ENCODE measurements around the gene RAP2B. TPM values are rescaled to one million over a fixed set of nuclear protein-coding genes. Genes with fewer than 3 reads are reported as not detected.
A peak's percentile ranks its signal among the peaks of the same experiment; 100 is the strongest.

Gene RAP2B
- total and polyA plus RNA-seq, 10 donors: 5.3 to 31.0 (median 25.2) TPM

DNA sequence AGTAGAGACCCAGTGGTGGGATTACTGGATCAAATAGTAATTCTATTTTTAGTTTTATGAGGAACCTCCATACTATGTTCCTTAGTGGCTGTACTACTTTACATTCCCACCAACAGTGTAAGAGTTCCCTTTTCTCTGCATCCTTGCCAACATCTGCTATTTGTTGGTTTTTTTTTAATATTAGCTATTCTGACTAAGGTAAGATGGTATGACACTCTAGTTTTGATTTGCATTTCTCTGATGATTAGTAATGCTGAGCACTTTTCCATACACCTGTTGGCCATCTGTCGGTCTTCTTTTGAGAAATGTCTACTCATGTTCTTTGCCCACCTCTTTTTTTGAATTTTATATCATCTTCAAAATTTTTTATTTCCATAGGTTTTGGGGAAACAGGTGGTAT, 34.2 kb upstream of the RAP2B start:
- 82 to 92% (median 87%) methylated on average over 1 of the region's 1 CpG for WGBS, 5 donors
- Histone ChIP-seq H3K27me3 (replicated peaks in 1 of 7) (no peaks in the 10 kb centered on the region), H3K4me3 (no peak overlapping the region), H3K27ac (no peak overlapping the region), H3K36me3 (no peaks in the 10 kb centered on the region), H3K9me3 (peaks cover 0 to 13% (median 0%) of the 10 kb centered on the region in 8 donors), H3K4me1 (no peaks in the 10 kb centered on the region)
- TF ChIP-seq, protein P1, sequence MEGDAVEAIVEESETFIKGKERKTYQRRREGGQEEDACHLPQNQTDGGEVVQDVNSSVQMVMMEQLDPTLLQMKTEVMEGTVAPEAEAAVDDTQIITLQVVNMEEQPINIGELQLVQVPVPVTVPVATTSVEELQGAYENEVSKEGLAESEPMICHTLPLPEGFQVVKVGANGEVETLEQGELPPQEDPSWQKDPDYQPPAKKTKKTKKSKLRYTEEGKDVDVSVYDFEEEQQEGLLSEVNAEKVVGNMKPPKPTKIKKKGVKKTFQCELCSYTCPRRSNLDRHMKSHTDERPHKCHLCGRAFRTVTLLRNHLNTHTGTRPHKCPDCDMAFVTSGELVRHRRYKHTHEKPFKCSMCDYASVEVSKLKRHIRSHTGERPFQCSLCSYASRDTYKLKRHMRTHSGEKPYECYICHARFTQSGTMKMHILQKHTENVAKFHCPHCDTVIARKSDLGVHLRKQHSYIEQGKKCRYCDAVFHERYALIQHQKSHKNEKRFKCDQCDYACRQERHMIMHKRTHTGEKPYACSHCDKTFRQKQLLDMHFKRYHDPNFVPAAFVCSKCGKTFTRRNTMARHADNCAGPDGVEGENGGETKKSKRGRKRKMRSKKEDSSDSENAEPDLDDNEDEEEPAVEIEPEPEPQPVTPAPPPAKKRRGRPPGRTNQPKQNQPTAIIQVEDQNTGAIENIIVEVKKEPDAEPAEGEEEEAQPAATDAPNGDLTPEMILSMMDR (IDR thresholded peaks at IDR 0.05 in 8 of 11, conservative IDR thresholded peaks at IDR 0.05 in 3 of 11): no peak
- TF ChIP-seq POLR2AphosphoS5 (IDR thresholded peaks at IDR 0.05) (no peak), POLR2A (IDR thresholded peaks at IDR 0.05) (no peak)
- intact Hi-C loops (cut with DNase I; ENCODE audit: low total_unique reads): no loop called here
- DNase-seq: no peak

DNA sequence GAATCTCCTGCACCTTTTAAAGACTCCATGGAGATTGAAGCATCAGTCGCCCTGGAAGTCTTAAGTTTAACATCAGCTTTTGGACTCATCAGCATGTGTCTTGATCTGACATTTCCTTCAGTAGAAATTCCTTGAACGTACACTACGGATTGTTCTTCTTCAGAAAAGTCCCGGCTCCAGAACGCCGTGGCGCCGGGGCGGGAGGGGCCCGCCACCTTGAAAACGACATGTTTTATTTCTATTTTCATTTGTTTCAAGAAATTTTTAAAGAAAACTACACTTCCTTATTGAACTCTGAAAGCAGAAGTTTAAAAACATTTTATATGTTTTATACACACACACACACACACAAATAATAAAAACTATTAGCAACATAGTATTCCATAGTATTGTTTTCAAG, 32.6 kb upstream of the RAP2B start:
- no peak overlapping the region for H3K27ac ChIP-seq
- H3K4me3 ChIP-seq: no peak overlapping the region
- no peaks in the 10 kb centered on the region for H3K36me3 ChIP-seq
- DNase-seq: no peak
- intact Hi-C loops (cut with DNase I; ENCODE audit: low total_unique reads): no loop called here
- peaks cover 0 to 8% (median 0%) of the 10 kb centered on the region in 8 donors for H3K9me3 ChIP-seq
- no peaks in the 10 kb centered on the region for H3K4me1 ChIP-seq
- 85 to 92% (median 87%) methylated on average over 11 of the region's 11 CpGs for WGBS, 5 donors
- TF ChIP-seq, protein P1 (IDR thresholded peaks at IDR 0.05 in 8 of 11, conservative IDR thresholded peaks at IDR 0.05 in 3 of 11): no peak
- no peak for TF ChIP-seq POLR2AphosphoS5 (IDR thresholded peaks at IDR 0.05)
- no peak for TF ChIP-seq POLR2A (IDR thresholded peaks at IDR 0.05)
- no peaks in the 10 kb centered on the region for H3K27me3 ChIP-seq (replicated peaks in 1 of 7)

DNA sequence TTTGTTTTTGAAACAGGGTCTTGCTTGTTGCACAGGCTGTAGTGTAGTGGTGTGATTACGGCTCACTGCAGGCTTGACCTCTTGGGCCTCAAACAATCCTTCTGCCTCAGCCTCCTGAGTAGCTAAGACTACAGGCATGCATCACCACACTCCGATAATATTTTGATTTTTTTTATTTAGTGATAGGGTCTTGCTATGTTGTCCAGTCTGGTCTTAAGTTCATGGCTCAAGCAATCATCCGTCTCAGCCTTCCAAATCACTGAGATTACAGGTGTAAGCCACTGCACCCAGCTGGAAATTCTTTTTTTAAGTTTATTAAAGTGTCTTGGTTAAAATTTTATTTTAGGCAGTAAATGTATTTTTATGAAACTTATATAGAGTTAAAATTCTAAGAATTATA, 32.2 kb upstream of the RAP2B start:
- Histone ChIP-seq H3K4me3 (no peak overlapping the region), H3K27me3 (replicated peaks in 1 of 7) (no peaks in the 10 kb centered on the region), H3K4me1 (no peaks in the 10 kb centered on the region), H3K36me3 (no peaks in the 10 kb centered on the region), H3K27ac (peak overlapping the region in 2 of 8 donors; percentile 53 to 65), H3K9me3 (peaks cover 0 to 3% (median 0%) of the 10 kb centered on the region in 8 donors)
- 93 to 97% (median 95%) methylated on average over 3 of the region's 3 CpGs for WGBS, 5 donors
- DNase-seq: no peak
- no peak for TF ChIP-seq POLR2A (IDR thresholded peaks at IDR 0.05)
- no peak for TF ChIP-seq POLR2AphosphoS5 (IDR thresholded peaks at IDR 0.05)
- TF ChIP-seq, protein P1 (IDR thresholded peaks at IDR 0.05 in 8 of 11, conservative IDR thresholded peaks at IDR 0.05 in 3 of 11): no peak
- intact Hi-C loops (cut with DNase I; ENCODE audit: low total_unique reads): no loop called here

DNA sequence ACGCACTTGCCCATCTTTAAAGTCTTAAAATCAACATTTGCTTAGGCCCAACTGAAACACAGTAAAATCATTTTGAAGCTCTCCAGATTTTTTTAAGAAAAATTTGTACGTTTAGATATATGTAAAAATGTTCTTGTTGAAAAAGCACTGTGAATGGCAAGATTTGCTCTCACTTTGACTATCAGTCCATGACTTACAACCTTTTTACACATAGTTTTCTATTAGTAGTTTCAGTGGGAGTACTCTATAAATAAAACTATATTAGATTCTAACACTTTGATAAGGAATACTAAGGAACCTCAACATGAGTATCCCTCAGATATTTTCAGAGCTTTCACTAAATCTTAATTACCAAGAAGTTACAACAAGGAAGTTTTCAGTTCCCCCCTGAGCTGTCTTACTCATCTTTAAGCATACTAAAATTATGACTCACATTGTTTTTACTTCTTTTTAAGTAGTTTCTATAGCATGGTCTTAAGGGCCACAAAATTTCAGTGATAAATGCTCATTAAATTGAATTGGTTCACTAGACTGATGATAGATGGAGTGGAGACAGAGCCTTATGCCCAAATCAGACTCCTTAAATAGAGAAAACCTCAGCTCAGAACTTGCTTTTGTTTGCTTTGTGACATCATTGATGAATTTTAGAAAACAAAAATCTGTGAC, 31.6 kb upstream of the RAP2B start:
- H3K9me3 ChIP-seq: no peaks in the 10 kb centered on the region
- no peaks in the 10 kb centered on the region for H3K36me3 ChIP-seq
- TF ChIP-seq POLR2AphosphoS5 (IDR thresholded peaks at IDR 0.05) (no peak), POLR2A (IDR thresholded peaks at IDR 0.05) (no peak)
- TF ChIP-seq, protein P1 (IDR thresholded peaks at IDR 0.05 in 8 of 11, conservative IDR thresholded peaks at IDR 0.05 in 3 of 11): no peak
- intact Hi-C loops (cut with DNase I; ENCODE audit: low total_unique reads): no loop called here
- 66 to 84% (median 73%) methylated on average over 2 of the region's 2 CpGs for WGBS, 5 donors
- no peaks in the 10 kb centered on the region for H3K27me3 ChIP-seq (replicated peaks in 1 of 7)
- no peak for DNase-seq
- no peak overlapping the region for H3K4me3 ChIP-seq
- H3K4me1 ChIP-seq: no peaks in the 10 kb centered on the region
- H3K27ac ChIP-seq: peak overlapping the region in 3 of 8 donors; percentile 53 to 65 (median 58)
